Astrocyte of the spinal cord (primary cell): Measurements from ENCODE around the gene GAREM2.

ENCODE experiments used
- DNase-seq: peaks from one replicate; pipeline ENCODE4 v3.0.0; 2011; ENCODE audit warnings: low read depth, low spot score
- H3K4me3 ChIP-seq: 2 replicates; pipeline ENCODE4 v1.5.1; 2011; ENCODE audit warnings: low read depth, mild to moderate bottlenecking, low read length, moderate library complexity
- CTCF ChIP-seq: IDR thresholded peaks from 2 replicates; pipeline ENCODE4 v1.5.1; 2012; ENCODE audit warnings: low read depth, mild to moderate bottlenecking, low read length, inconsistent platforms
- in situ Hi-C: cut with HindIII; loops from 2 replicates; pipeline ENCODE4 v1.10.0; 2017; ENCODE audit warnings: low sequenced_read_pairs

Gene GAREM2

GRCh38 chr2:26179446-26179913, 6.6 kb downstream of the GAREM2 start:
- DNase-seq, result no peak
- in situ Hi-C loops, result no loop called here
- H3K4me3 ChIP-seq, result peak overlapping the region; percentile 43
- TF ChIP-seq CTCF, result no peak

GRCh38 chr2:26182441-26182840, 9.6 kb downstream of the GAREM2 start:
- in situ Hi-C loops, result no loop called here

GRCh38 chr2:26182887-26183630, 10.2 kb downstream of the GAREM2 start:
- no peak for TF ChIP-seq CTCF
- in situ Hi-C loops, result no loop called here
- H3K4me3 ChIP-seq, result no peak overlapping the region
- no peak for DNase-seq

More at GRCh38 chr2:26182441-26182840, 9.6 kb downstream of the GAREM2 start:
- no peak for DNase-seq
- H3K4me3 ChIP-seq, result no peak overlapping the region
- TF ChIP-seq CTCF, result no peak

- no peak for TF ChIP-seq CTCF
- peak overlapping the region; percentile 25 for H3K4me3 ChIP-seq
- in situ Hi-C loops, result no loop called here
- no peak for DNase-seq
Measured at GRCh38 chr2:26184121-26184520, 11.2 kb downstream of the GAREM2 start.

GRCh38 chr2:26184555-26185303, 11.8 kb downstream of the GAREM2 start:
- DNase-seq, result peak; percentile 51
- H3K4me3 ChIP-seq, result peak overlapping the region; percentile 34
- in situ Hi-C loops, result no loop called here
- TF ChIP-seq CTCF, result peak; percentile 46

- in situ Hi-C loops, result no loop called here
- no peak for DNase-seq
- H3K4me3 ChIP-seq, result peak overlapping the region; percentile 34
- TF ChIP-seq CTCF, result no peak
Measured at GRCh38 chr2:26185304-26185928, 12.5 kb downstream of the GAREM2 start.
